Stimulated activated CD4-positive, alpha-beta T cell treated with anti-CD3 and anti-CD28 coated beads, TNF-alpha, amount 100 ng/mL, for 48 hours (primary cell): Measurements from ENCODE around the gene COX20.

Source experiments
- DNase-seq, 3 donors: peaks; one replicate each; pipeline ENCODE4 v3.0.0-alpha.2; 2020; ENCODE audit warnings: low read depth in 3 of 3

Gene COX20

DNA sequence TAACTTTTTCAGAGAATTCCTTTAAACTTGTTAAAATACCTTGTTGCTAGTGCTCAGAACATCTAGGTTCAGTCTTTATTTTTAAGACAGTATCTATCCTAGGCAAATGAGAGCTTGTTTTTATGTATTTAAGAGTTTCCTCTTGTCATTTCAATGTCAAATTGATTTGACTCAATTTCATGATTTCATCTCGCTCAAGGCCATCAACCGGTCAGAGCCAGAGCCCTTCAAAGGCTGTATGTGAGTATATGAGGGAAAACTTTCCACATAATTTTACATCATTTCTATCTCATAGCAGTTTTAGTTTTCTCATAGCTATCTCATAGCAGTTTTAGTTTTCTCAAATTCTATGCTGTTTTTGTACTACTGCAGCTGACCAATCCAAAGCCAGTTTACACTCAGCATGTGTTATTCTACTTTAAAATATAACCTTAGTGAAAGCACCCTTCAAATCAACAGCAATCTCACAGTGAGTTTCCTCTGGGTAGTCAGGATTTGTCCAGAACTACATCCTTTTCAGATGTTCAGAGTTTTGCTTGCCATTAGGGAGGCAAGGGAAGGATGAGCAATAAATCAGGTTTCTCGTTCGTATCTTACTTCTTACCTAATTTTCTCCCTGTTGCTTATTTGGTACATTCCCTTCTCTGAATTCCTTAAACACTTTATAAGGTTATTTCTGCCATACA is 16.2 kb downstream of the COX20 start:
- no peak for DNase-seq

- DNase-seq, result no peak
Observed at GRCh38 chr1:244852694-244853093, 17.2 kb downstream of the COX20 start.

- DNase-seq, result no peak
Observed at GRCh38 chr1:244854166-244854565, 18.7 kb downstream of the COX20 start.

DNA sequence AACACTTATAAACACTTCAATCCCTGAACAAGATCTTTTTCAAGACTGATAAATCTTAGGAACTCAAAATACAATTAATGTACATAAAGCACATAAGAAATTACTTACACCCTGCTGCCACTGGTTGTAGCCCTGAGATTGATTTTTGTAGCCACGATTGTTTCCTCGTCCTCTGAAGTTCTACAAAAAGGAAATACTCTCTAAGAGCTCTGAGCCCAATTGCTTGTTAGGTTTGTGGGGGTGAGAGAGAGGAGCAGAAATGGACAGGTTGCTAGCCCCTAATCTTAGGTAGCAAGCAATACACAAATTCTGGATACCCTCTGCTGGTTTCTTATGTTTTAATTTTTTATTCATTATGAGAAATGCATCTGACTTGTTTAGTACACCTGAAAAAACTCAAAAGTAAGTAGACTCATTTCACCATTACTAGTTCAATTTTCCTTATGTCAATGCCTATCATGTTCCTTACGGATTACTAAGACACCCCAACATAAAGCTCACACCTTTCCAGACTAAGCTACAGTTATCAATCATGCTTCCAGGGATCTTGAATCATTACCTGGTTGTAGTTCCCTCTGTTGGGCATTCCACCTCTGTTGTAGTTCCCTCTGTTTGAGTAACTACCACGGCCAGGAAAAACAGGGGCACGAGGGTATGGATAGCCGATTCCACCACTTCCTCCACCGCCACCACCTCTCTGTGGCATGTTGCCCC is 19.6 kb downstream of the COX20 start:
- no peak for DNase-seq

GRCh38 chr1:244857761-244858160 is 22.3 kb downstream of the COX20 start:
- DNase-seq, result no peak

DNA sequence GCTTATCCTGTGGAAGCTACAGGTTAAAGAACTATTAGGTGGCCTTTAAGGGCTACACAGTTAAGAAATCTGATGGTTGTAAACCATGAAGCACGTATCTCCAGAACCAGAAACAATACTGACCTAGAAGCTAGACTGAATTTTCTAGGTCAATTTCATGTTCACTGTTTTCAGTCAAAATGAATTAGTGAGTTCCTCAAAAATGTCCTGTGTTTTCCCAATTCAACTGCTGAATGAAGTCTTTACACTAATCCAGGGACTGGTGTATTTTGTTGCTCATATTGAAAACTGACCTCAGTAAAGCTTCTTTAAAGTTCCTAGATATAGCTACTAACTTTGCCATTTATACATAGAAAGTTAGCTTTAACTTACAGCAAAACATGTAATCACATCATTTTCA is 22.9 kb downstream of the COX20 start:
- no peak for DNase-seq

DNA sequence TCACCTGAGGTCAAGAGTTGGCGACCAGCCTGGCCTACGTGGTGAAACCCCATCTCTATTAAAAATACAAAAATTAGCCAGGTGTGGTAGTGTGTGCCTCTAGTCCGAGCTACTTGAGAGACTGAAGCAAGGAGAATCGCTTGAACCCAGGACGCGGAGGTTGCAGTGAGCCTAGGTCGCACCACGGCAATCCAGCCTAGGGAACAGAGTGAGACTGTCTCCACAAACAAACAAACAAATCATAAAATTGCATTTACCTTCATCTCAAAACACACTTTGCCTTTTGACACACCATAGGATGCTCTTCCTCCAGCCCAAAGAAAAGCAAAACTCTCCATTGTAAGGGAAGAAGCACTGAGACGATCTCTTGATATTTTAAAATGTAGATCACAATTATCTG is 24.6 kb downstream of the COX20 start:
- no peak for DNase-seq

DNA sequence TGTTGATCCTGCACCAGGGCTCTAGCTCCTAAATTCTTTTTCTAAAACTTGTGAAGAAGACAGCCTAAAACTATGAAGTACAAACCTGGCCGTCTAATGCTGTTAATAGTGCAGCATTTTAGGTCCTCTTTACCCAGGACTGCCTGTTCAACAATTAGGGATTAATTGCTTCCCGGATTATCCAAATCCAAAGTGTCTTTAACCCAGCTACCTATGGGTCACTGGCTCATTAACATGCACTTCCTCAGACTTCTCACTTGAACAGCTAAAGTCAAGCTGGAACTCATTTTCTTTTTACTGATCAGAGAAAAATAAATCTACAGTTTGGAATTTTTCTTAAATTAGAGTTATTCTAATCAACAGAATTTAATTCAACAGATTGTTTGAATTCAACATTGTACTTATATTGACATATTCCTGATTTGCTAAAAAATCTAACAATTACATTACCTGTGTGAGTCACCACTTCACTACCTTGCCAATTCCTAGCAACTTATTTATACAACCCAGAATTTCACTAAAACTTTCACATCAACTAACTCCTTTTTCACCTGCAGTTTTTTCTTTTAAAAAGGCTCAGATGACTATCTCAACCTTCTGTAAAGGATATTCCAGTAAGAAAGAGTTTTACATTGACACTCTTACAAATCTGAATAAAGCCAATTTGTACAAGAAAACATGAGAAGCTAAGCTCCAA is 25.6 kb downstream of the COX20 start:
- no peak for DNase-seq

- DNase-seq, result no peak
Observed at GRCh38 chr1:244861683-244862082, 26.2 kb downstream of the COX20 start.

GRCh38 chr1:244862354-244862698 is 26.9 kb downstream of the COX20 start:
- DNase-seq, result no peak

DNA sequence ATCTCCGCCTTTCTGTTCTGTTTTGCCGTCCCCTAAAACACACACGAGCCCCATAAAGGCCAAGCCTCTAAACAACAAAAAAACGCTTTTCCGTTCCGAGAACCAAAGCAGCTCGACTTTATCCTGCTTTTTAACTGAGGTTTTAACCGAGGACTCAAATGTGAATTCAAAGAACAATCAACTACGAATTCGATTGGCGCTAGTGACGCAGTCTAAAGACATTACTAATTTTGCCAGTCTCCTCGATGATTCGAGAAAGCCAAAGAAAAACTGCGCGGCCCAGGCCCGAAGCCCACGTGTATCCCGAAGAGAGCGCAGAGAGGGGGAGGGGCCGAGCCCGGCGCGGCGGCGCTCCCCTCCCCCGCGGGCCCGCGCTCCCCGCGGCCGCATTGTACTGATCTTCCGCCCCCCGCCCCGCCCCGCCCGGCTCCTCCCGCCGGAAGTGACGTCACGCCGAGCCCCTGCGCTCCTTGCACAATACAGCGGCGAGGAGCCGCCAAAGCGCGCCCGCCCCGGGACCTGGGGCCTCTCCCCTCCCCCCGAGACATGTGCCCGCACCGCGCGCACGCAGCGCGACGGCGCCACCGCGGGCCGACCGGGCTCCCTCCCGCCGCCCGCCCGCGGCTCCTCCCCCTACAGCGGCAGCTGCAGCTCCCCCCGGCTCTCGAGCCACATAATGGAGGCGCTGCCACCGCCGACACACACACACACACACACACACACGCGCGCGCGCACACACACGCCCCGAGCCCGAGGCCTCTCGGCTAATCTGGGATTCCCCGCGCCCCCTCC is 27.4 kb downstream of the COX20 start:
- peak; percentile 94 to 95 (median 94) for DNase-seq

DNA sequence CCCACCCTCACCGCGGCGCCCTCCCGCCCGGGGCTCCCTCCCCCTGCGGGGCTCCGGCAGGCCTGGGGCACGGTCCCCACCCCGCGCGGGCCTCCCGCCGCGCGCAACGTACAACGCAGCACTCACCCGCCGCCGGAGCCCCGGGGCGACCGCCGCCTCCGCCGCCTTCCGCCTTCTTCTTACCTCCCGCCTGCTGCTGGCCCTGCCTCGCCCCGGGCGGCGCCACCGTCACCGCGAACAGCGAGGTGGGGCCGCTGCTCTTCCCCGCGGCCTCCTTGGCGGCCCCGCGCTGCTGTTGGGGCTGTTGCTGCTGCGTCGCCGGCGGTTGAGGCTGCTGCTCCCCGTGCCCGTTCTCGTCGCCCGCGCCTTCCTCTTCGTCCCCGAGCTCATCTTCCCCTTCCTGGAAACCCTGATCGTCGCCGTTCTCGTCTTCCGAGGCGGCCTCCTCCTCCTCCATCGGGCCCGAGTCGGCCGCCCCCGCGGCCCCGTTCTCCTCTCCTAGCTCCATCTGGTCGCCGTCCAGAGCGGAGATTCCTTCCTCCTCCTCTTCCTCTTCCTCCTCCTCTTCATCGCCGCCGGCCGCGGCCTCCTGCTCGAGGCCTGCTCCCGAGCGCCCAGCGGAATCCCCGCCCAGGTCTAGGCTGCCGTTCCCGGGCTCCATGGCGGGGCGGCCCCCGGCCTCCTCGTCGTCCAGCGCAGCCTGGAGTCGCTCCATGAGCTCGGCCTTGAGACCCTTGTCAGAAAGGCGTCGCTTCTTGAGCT is 28.2 kb downstream of the COX20 start:
- peak in 2 of 3 donors; percentile 11 to 12 for DNase-seq

DNA sequence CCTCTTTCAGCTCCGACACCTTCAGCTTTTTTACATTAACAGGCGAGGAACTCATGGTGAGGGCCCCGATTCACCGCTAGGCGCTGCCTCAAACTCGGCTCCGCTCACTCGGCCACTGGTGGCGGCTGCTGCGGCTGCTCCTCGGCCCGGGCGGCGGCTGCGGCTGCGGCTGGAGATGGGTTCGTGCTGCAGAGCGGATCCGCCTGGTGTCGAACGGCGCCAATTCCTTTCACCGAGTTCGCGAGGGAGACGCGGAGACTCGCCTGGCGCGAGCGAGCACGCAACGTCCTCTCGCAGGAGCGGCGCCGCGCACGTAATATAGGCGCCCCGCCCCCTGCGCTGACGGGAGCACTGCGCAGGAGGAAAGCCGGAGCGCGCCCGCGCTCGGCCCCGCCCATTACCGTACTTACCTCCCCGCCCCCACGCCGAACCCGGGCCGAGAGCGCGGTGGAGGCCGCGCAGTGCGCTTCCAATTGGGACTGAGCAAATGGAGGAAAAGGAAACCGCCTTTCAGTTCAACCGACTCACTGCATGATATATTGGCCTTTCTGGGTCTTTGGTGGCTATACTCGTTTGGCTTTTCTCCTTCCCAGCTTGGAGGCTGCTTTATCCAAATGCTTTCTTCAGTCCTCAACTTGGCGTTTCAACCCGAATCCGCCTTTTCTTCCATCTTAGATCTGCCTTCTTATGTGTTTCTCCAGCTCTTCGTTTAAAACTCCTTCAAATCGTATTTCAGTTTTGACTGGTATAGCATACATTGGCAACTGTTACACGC is 29.0 kb downstream of the COX20 start, which contains the start of gene HNRNPU:
Gene HNRNPU (minus strand): TSS at position 291 of the 775 bp plus-strand sequence. CDS start 236 bp downstream, at position 55.
- DNase-seq, result peak; percentile 94 to 97 (median 94)

DNA sequence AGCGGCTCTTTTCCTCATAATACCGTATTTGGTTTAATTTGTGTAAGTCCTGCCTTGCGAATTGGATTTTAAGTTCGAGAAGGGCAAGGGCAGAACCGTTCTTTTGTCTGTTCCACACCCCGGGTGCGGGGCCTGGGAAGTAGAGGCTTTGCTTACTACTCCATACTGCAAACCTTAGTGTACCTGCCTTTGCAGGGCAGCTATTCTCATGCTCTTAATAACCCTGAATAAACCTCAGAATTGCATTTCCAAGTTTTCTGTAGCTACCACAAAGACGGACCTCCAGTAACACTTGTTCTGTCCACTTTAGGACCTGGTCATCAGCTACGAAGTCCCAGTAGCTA is 29.5 kb downstream of the COX20 start:
- peak in 1 of 3 donors; percentile 12 for DNase-seq

DNA sequence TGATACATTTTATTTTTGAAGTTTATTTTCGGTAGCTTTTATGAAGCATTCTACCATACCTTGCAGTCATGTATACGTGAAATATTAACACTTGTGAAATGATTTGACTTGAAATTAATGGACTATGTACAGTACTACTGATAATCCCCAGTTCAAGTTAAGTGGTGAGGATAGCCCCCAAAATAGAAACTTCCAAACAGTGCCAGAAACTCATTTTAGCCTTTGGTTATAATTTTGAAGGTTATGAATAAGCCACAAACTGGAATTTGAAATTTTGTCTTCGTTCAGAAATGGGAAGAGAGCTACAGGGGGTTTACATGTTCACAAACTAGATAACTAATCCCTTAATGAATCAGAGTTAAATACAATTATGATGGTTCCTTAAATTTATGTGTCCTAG is 30.4 kb downstream of the COX20 start:
- DNase-seq, result no peak

DNA sequence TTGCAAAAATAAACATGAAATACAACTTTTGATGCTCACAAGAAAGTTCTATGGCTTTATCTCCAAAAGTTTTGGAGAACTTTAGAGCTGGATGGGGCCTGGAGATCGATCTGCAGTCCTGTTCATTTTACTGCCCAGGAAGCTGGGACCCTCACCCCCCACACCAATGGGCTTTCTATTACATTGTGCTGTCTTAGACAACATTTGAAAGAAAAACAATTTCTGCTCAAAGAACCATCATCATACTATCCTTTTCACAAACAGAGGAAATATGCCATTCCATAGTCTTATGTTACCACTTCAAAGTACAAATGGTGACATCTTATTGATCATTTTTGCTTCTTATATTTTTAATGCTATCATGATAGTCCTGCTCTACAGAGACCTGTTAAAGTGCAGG is 30.9 kb downstream of the COX20 start:
- no peak for DNase-seq

GRCh38 chr1:244868484-244869363 is 33.3 kb downstream of the COX20 start:
- no peak for DNase-seq

DNA sequence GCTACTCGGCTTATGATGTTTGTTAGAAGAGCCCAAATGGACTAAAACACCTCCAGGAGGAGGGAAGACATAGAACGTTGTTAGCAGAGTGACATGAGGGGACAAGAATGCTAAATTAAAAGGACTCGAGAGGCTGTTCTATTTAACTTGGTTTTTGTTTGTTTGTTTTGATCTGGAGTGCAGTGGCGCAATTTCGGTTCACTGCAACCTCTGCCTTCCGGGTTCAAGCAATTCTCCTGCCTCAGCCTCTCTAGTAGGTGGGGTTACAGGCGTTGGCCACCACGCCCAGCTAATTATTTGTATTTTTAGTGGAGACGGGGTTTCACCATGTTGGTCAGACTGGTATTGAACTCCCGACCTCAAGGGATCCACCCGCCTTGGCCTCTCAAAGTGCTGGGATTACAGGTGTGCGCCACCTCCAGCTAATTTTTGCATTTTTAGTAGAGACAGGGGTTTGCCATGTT is 33.9 kb downstream of the COX20 start:
- no peak for DNase-seq

DNA sequence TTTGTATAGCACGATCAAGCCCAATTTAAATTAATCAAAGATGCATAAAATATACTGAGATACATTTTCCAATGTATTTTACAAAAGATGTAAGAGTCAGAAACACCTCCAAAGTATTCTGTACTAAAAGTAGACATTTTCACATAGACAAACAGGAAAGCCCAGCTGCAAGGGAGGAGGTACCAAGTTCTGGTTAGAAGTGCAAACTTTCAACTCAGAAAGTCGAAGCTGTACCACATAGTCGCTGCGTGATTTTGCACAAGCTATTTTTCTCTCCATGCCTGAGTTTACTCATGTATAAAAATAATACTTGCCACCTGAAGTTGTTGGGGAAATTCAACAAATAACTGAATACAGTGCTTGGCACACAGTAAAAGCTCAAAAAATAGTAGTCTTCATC is 34.5 kb downstream of the COX20 start:
- no peak for DNase-seq
